ENCODE results near the gene HOXD10.

DNA sequence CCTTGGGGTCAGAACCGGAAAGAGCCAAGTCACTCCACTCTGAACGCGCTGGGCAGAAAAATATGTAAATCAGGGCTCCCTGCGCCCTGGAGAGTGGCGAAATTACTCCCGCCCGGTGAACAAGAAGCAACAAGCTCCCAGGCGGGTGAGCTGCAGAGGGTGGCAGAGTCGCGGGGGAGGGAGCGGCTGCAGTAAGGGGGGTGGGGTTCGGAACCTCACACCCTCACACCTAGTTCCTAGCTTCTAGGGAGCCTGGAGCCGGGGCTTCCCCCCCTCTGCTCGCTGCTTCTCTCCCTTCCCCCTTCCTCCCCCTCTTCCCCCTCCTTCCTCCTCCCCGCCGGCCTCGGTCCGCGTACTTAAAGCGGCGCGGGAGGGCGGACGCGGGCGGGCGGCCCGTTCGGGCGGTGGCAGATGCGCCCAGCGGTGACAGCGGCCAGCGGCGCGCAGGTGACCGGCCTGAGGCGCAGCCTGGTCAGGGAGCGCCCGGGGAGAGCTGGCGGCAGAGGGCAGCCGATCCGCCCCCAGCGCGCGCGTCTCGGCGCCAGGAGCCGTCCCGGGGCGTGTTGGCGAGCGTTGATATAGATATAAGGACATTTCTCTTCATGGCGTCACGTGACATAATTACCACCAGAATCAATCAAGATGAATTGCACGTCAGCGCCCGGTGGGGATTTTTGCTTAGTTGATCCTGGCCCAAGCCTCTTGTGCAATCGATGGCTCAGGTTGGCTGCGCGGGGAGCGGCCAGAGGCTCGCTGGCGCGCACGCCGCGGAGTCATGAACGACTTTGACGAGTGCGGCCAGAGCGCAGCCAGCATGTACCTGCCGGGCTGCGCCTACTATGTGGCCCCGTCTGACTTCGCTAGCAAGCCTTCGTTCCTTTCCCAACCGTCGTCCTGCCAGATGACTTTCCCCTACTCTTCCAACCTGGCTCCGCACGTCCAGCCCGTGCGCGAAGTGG, 9.7 kb upstream of the HOXD10 start, which contains the start of gene HOXD11:
- TF ChIP-seq TAF1 (IDR thresholded peaks at IDR 0.05; ENCODE audit: low read depth), result no peak
- no peak for TF ChIP-seq EP300 (conservative IDR thresholded peaks at IDR 0.05; ENCODE audit: poor library complexity, severe bottlenecking)
- peak; percentile 59 for TF ChIP-seq EZH2 (IDR thresholded peaks at IDR 0.05; ENCODE audit: borderline replicate concordance, insufficient read depth, low read length, poor library complexity, severe bottlenecking)
